WTC11 (cell line): ENCODE results near the gene TP53BP2.
"Not testable (repeated sequence)": the region's sequence is repeated elsewhere in the genome, so short reads cannot be mapped to it uniquely, and the experiment has no call there.

ENCODE experiments used
- ATF6 ChIP-seq: sonication (generic); formaldehyde crosslinking; IDR thresholded peaks from 2 replicates; pipeline ENCODE4 v1.8.1; 2023; ENCODE audit warnings: mild to moderate bottlenecking, missing genetic modification reagents
- CREB1 ChIP-seq: sonication (generic); formaldehyde crosslinking; IDR thresholded peaks from 2 replicates; pipeline ENCODE4 v1.8.0; 2023; ENCODE audit warnings: mild to moderate bottlenecking, missing genetic modification reagents
- CREM ChIP-seq: sonication (generic); formaldehyde crosslinking; IDR thresholded peaks from 2 replicates; pipeline ENCODE4 v1.8.1; 2022; ENCODE audit warnings: mild to moderate bottlenecking, missing genetic modification reagents, moderate library complexity
- CTCF ChIP-seq: fragments of 200-600 bp; IDR thresholded peaks from 2 replicates; pipeline ENCODE4 v1.8.0; 2022; ENCODE audit warnings: antibody characterized with exemption
- MAX ChIP-seq: sonication (generic); formaldehyde crosslinking; IDR thresholded peaks from 2 replicates; pipeline ENCODE4 v1.8.0; 2022; ENCODE audit warnings: mild to moderate bottlenecking, missing genetic modification reagents
- MYBL2 ChIP-seq: sonication (generic); formaldehyde crosslinking; IDR thresholded peaks from 2 replicates; pipeline ENCODE4 v1.8.1; 2023; ENCODE audit warnings: mild to moderate bottlenecking, moderate library complexity, missing genetic modification reagents
- PRDM15 ChIP-seq: sonication (generic); formaldehyde crosslinking; IDR thresholded peaks from 2 replicates; pipeline ENCODE4 v1.8.0; 2022; ENCODE audit warnings: missing genetic modification reagents
- ZBTB21 ChIP-seq: sonication (generic); formaldehyde crosslinking; IDR thresholded peaks from 2 replicates; pipeline ENCODE4 v1.8.1; 2023; ENCODE audit warnings: mild to moderate bottlenecking, missing genetic modification reagents, borderline replicate concordance
- ZBTB43 ChIP-seq: sonication (generic); formaldehyde crosslinking; IDR thresholded peaks from 2 replicates; pipeline ENCODE4 v1.8.1; 2023; ENCODE audit warnings: mild to moderate bottlenecking, missing genetic modification reagents
- ZNF232 ChIP-seq: sonication (generic); formaldehyde crosslinking; IDR thresholded peaks from 2 replicates; pipeline ENCODE4 v1.8.0; 2022; ENCODE audit warnings: mild to moderate bottlenecking, missing genetic modification reagents
- TF ChIP-seq, protein P1 (sequence below): sonication (generic); formaldehyde crosslinking; IDR thresholded peaks from 2 replicates; pipeline ENCODE4 v1.8.1; 2022; ENCODE audit warnings: low read depth, missing genetic modification reagents, borderline replicate concordance
- TF ChIP-seq, protein P2 (sequence below): sonication (generic); formaldehyde crosslinking; IDR thresholded peaks from 2 replicates; pipeline ENCODE4 v1.8.1; 2023; ENCODE audit warnings: mild to moderate bottlenecking, missing genetic modification reagents, moderate library complexity

DNA sequence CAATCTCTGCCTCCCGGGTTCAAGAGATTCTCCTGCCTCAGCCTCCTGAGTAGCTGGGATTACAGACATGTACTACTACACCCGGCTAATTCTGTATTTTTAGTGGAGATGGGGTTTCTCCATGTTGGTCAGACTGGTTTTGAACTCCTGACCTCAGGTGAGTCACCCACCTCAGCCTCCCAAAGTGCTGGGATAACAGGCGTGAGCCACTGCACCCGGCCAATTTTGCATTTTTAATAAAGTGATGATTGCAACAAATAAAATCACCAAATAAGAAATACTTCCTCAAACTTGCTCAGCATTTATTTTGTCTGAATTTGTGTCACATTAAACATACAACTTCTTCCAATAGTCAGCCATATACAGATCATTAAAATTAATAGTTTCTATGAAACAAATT lies 35.8 kb downstream of the TP53BP2 start:
- TF ChIP-seq, protein P1, sequence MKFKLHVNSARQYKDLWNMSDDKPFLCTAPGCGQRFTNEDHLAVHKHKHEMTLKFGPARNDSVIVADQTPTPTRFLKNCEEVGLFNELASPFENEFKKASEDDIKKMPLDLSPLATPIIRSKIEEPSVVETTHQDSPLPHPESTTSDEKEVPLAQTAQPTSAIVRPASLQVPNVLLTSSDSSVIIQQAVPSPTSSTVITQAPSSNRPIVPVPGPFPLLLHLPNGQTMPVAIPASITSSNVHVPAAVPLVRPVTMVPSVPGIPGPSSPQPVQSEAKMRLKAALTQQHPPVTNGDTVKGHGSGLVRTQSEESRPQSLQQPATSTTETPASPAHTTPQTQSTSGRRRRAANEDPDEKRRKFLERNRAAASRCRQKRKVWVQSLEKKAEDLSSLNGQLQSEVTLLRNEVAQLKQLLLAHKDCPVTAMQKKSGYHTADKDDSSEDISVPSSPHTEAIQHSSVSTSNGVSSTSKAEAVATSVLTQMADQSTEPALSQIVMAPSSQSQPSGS (CRISPR knock-in tag), result not testable (repeated sequence)
- not testable (repeated sequence) for TF ChIP-seq ATF6 (CRISPR knock-in tag); ZBTB43 (CRISPR knock-in tag); CTCF; CREM; ZNF232 (CRISPR knock-in tag); PRDM15 (CRISPR knock-in tag); ZBTB21 (CRISPR knock-in tag); CREB1 (CRISPR knock-in tag); MAX (CRISPR knock-in tag); MYBL2 (CRISPR knock-in tag)
- TF ChIP-seq, protein P2, sequence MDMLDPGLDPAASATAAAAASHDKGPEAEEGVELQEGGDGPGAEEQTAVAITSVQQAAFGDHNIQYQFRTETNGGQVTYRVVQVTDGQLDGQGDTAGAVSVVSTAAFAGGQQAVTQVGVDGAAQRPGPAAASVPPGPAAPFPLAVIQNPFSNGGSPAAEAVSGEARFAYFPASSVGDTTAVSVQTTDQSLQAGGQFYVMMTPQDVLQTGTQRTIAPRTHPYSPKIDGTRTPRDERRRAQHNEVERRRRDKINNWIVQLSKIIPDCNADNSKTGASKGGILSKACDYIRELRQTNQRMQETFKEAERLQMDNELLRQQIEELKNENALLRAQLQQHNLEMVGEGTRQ (CRISPR knock-in tag), result not testable (repeated sequence)
